Measurements from ENCODE around the gene IQCN.

Gene IQCN

GRCh38 chr19:18269070-18269723, 5.1 kb downstream of the IQCN start:
- TF ChIP-seq SIN3A (IDR thresholded peaks at IDR 0.05; ENCODE audit: borderline replicate concordance, insufficient read depth, low read length) (no peak), FOXP2 (optimal IDR thresholded peaks at IDR 0.05; ENCODE audit: borderline replicate concordance, extremely low read depth, extremely low read length, insufficient read depth) (no peak), POLR2AphosphoS5 (IDR thresholded peaks at IDR 0.05; ENCODE audit: low read depth, low read length) (no peak), REST (IDR thresholded peaks at IDR 0.05; ENCODE audit: insufficient read depth in 1 of 2, low read depth in 2 of 2, low read length in 2 of 2) (no peak), TAF1 (IDR thresholded peaks at IDR 0.05; ENCODE audit: borderline replicate concordance, insufficient read depth, low read length) (no peak)

- TF ChIP-seq FOXP2 (optimal IDR thresholded peaks at IDR 0.05; ENCODE audit: borderline replicate concordance, extremely low read depth, extremely low read length, insufficient read depth) (no peak), REST (IDR thresholded peaks at IDR 0.05; ENCODE audit: insufficient read depth in 1 of 2, low read depth in 2 of 2, low read length in 2 of 2) (no peak), POLR2AphosphoS5 (IDR thresholded peaks at IDR 0.05; ENCODE audit: low read depth, low read length) (no peak), TAF1 (IDR thresholded peaks at IDR 0.05; ENCODE audit: borderline replicate concordance, insufficient read depth, low read length) (no peak), SIN3A (IDR thresholded peaks at IDR 0.05; ENCODE audit: borderline replicate concordance, insufficient read depth, low read length) (no peak)
These were observed 7.2 kb downstream of the IQCN start for GRCh38 chr19:18266771-18267686.

DNA sequence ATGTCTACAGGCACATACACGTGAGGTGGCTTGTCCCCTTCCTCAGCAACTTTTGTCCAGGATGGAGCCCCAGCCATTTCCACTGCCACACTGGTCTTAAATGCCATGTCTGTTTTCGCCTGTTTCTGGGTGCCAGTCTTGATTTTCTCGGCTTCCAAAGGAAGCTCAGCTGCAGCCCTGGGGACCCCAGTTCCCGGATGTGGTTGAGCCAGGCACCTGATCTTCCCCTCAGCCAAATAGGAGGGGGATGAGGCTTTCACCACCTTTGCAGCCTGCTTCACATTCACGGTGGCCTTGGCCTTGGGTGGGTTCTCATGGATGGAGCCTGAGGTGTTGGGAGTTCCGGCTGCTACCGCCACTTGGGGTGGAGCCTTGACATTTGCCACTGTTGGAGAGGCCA, 8.7 kb downstream of the IQCN start:
- no peak for TF ChIP-seq POLR2AphosphoS5 (IDR thresholded peaks at IDR 0.05; ENCODE audit: low read depth, low read length)
- TF ChIP-seq REST (IDR thresholded peaks at IDR 0.05; ENCODE audit: insufficient read depth in 1 of 2, low read depth in 2 of 2, low read length in 2 of 2), result no peak
- TF ChIP-seq SIN3A (IDR thresholded peaks at IDR 0.05; ENCODE audit: borderline replicate concordance, insufficient read depth, low read length), result no peak
- no peak for TF ChIP-seq FOXP2 (optimal IDR thresholded peaks at IDR 0.05; ENCODE audit: borderline replicate concordance, extremely low read depth, extremely low read length, insufficient read depth)
- TF ChIP-seq TAF1 (IDR thresholded peaks at IDR 0.05; ENCODE audit: borderline replicate concordance, insufficient read depth, low read length), result no peak

- no peak for TF ChIP-seq TAF1 (IDR thresholded peaks at IDR 0.05; ENCODE audit: borderline replicate concordance, insufficient read depth, low read length)
These were observed 9.2 kb downstream of the IQCN start for GRCh38 chr19:18264971-18265540.

- TF ChIP-seq POLR2AphosphoS5 (IDR thresholded peaks at IDR 0.05; ENCODE audit: low read depth, low read length) (no peak), FOXP2 (optimal IDR thresholded peaks at IDR 0.05; ENCODE audit: borderline replicate concordance, extremely low read depth, extremely low read length, insufficient read depth) (no peak)
These were observed 10.0 kb downstream of the IQCN start for GRCh38 chr19:18264137-18264854.

Measured in PFSK-1 (cell line).